H1 (cell line): ENCODE results near the gene ZNF512B. TPM values are rescaled to one million over a fixed set of nuclear protein-coding genes. Genes with fewer than 3 reads are reported as not detected.

Source experiments
- BCL11A ChIP-seq, 2 experiments: IDR thresholded peaks; one replicate each; pipeline ENCODE4 v1.6.1; 2011; ENCODE audit warnings: low read depth in 2 of 2, low read length in 2 of 2, mild to moderate bottlenecking in 2 of 2
- CBX5 ChIP-seq: fragments of 300-800, 300-1000 bp; sonication (generic); IDR thresholded peaks from 2 replicates; pipeline ENCODE4 v1.7.1; 2016; ENCODE audit warnings: antibody characterized with exemption, low read length, low read depth
- EGR1 ChIP-seq: IDR thresholded peaks from 2 replicates; pipeline ENCODE4 v1.6.1; 2011; ENCODE audit warnings: low read depth, low read length, borderline replicate concordance
- GTF2F1 ChIP-seq: IDR thresholded peaks from 2 replicates; pipeline ENCODE4 v1.6.1; 2012; ENCODE audit warnings: low read depth, low read length, improper control_type of control experiment, borderline replicate concordance
- HDAC6 ChIP-seq: IDR thresholded peaks from one replicate; pipeline ENCODE4 v1.7.1; 2012; ENCODE audit warnings: low read depth, mild to moderate bottlenecking, inconsistent platforms, low read length, moderate library complexity
- KDM1A ChIP-seq: fragments of 200-600, 300-600 bp; sonication (generic); IDR thresholded peaks from 2 replicates; pipeline ENCODE4 v1.7.1; 2016; ENCODE audit warnings: mild to moderate bottlenecking, low read length, borderline replicate concordance
- MAFK ChIP-seq: IDR thresholded peaks from 2 replicates; pipeline ENCODE4 v1.6.1; 2012; ENCODE audit warnings: low read depth, mild to moderate bottlenecking, improper control_type of control experiment, low read length
- NRF1 ChIP-seq: IDR thresholded peaks from 2 replicates; pipeline ENCODE4 v1.6.1; 2011; ENCODE audit warnings: mild to moderate bottlenecking, low read depth, low read length, improper control_type of control experiment
- POLR2A ChIP-seq, 2 experiments: IDR thresholded peaks; 1 replicate in 1 of 2; 2 replicates in 1 of 2; pipeline ENCODE4 v1.6.1; 2011; ENCODE audit warnings: low read depth in 2 of 2, low read length in 2 of 2, mild to moderate bottlenecking in 2 of 2; ENCODE audit errors: control extremely low read depth in 1 of 2
- POU5F1 ChIP-seq: IDR thresholded peaks from 2 replicates; pipeline ENCODE4 v1.6.1; 2011; ENCODE audit warnings: low read depth, mild to moderate bottlenecking, low read length, moderate library complexity
- RAD21 ChIP-seq, 2 experiments: IDR thresholded peaks in 1 of 2; conservative IDR thresholded peaks in 1 of 2; 2 replicates each; pipeline ENCODE4 v1.6.1; 2011; ENCODE audit warnings: low read depth in 2 of 2, low read length in 2 of 2, improper control_type of control experiment in 1 of 2, inconsistent platforms in 1 of 2, mild to moderate bottlenecking in 1 of 2, moderate library complexity in 1 of 2
- RBBP5 ChIP-seq: IDR thresholded peaks from 2 replicates; pipeline ENCODE4 v1.7.1; 2012; ENCODE audit warnings: low read depth, mild to moderate bottlenecking, inconsistent platforms, low read length, moderate library complexity, borderline replicate concordance
- RNF2 ChIP-seq: fragments of 200-900, 300-1000 bp; sonication (generic); IDR thresholded peaks from 2 replicates; pipeline ENCODE4 v1.7.1; 2016; ENCODE audit warnings: borderline replicate concordance, low read depth, mild to moderate bottlenecking, antibody characterized with exemption, low read length; ENCODE audit not compliant: poor library complexity, severe bottlenecking; ENCODE audit errors: missing control alignments
- SIN3A ChIP-seq, 2 experiments: IDR thresholded peaks in 1 of 2; conservative IDR thresholded peaks in 1 of 2; 2 replicates each; pipeline ENCODE4 v1.6.1; 2011 to 2012; ENCODE audit warnings: low read length in 2 of 2, improper control_type of control experiment in 1 of 2, low read depth in 1 of 2, mild to moderate bottlenecking in 1 of 2
- SIRT6 ChIP-seq: IDR thresholded peaks from one replicate; pipeline ENCODE4 v1.7.1; 2012; ENCODE audit warnings: low read length, inconsistent platforms
- TEAD4 ChIP-seq: IDR thresholded peaks from 2 replicates; pipeline ENCODE4 v1.6.1; 2012; ENCODE audit warnings: low read depth, low read length, inconsistent platforms, mixed read lengths
- USF2 ChIP-seq: IDR thresholded peaks from 2 replicates; pipeline ENCODE4 v1.6.1; 2011; ENCODE audit warnings: low read length, improper control_type of control experiment
- polyA plus RNA-seq, 7 experiments: library from polyadenylated mRNA; depleted of rRNA in 3 of 7; stranded (reverse) in 5 of 7; unstranded in 2 of 7; fragments of >200 nt in 5 of 7; fragments of 200-250 nt in 2 of 7; gene quantifications; 1 replicate in 5 of 7; 2 replicates in 1 of 7; 4 replicates in 1 of 7; pipeline versions ENCODE4 v1.2.1 to v1.2.3, GENCODE V29; 2011 to 2013; ENCODE audit warnings: missing spikeins in 2 of 7, mixed read lengths in 2 of 7
- total RNA-seq: library from RNA; stranded (reverse); fragmentation: NEBNext Ultra II Directional; extraction: Animal tissue kit (Norgen Biotek cat#: 25700); gene quantifications from 2 replicates; pipeline ENCODE4 v1.2.1, GENCODE V29; 2021

The ZNF512B gene
- total and polyA plus RNA-seq, 2 of the 8 experiments (the other 6 are each of a cell fraction or from before 2014, with no cell fraction given) = 7.3 to 26.6 TPM

DNA sequence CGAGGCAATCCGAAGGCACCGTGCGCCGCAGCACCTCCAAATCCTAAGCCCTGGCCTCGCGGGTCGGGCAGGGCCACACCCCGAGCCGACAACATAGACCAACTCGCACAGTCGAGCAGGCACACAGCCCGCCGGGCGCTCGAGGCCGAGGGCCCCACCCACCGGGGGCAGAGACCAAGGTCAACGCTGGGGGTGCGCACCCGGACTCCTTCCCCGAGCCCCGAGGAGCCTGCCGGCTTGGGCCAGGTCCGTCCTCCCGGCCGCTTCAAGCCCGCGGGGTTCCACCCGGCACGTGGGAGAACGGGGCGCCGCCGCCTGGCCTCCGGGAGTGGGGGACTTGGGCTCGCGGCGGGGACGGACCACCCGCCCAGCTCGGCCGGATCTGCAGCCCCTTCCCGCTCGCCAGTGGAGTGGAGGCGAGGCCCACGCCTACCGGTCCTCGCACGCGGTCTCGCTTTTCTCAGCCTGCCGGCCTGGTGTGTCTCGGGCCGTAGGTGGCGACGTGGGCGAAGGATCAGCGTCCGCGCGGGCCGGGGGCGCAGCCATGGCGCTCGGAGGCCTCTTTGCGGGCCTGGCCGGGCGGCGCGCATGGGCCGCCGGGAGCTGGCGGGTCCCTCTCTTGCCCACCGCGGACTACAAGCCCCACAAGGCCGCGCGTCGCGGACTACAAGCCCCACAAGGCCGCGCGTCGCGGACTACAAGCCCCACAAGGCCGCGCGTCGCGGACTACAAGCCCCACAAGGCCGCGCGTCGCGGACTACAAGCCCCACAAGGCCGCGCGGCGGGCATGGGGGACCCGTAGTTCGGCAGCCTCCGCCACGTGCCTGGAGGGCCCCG lies 13.7 kb downstream of the ZNF512B start, which contains the start of gene UCKL1 (continued):
- peak; percentile 53; the same call in 1 of the 2 replicates for TF ChIP-seq RBBP5
- no peak for TF ChIP-seq MAFK
- TF ChIP-seq BCL11A (IDR thresholded peaks at IDR 0.05; ENCODE audit: low read depth in 2 of 2, low read length in 2 of 2) = no peak
- TF ChIP-seq TEAD4 = no peak
- TF ChIP-seq NRF1 = 0 out of 2 replicates have a peak, but pooled peaks have one; percentile 11
- TF ChIP-seq GTF2F1 = no peak
- no peak for TF ChIP-seq SIRT6
- no peak for TF ChIP-seq POU5F1
- no peak for TF ChIP-seq EGR1
- TF ChIP-seq CBX5 = no peak
- peak in 1 of 2 experiments; percentile 84; a peak in 1 of 3 replicates for TF ChIP-seq POLR2A (IDR thresholded peaks at IDR 0.05; ENCODE audit: control extremely low read depth in 1 of 2, low read depth in 2 of 2, low read length in 2 of 2)
- TF ChIP-seq KDM1A = no peak
- no peak for TF ChIP-seq HDAC6
- TF ChIP-seq RAD21 (IDR thresholded peaks at IDR 0.05 in 1 of 2, conservative IDR thresholded peaks at IDR 0.05 in 1 of 2; ENCODE audit: low read depth in 2 of 2, low read length in 2 of 2) = no peak
- TF ChIP-seq RNF2 = no peak
- peak in 1 of 2 experiments; percentile 89; a peak in 1 of 4 replicates for TF ChIP-seq SIN3A (conservative IDR thresholded peaks at IDR 0.05 in 1 of 2, IDR thresholded peaks at IDR 0.05 in 1 of 2; ENCODE audit: low read depth in 1 of 2, low read length in 2 of 2)
- TF ChIP-seq USF2 = peak; percentile 69; the same call in 1 of the 2 replicates
